GM23338 (cell line): ENCODE measurements around the gene BANP. TPM values are rescaled to one million over a fixed set of nuclear protein-coding genes. Genes with fewer than 3 reads are reported as not detected.

Source experiments
- ATAC-seq: fragments of 200-7000 bp; cut with Tn5 transposase; 3 replicates; pipeline ENCODE4 v1.9.1; 2020
- DNase-seq: peaks from one replicate; pipeline ENCODE4 v3.0.0-alpha.2; 2015; ENCODE audit warnings: low spot score
- H2AFZ ChIP-seq: fragments of 200-600 bp; sonication (generic); 2 replicates; pipeline ENCODE4 v1.8.0; 2016; ENCODE audit warnings: antibody characterized with exemption, mild to moderate bottlenecking, moderate library complexity
- H3F3A ChIP-seq: fragments of 200-600 bp; sonication (generic); replicated peaks from 2 replicates; pipeline ENCODE4 v1.8.0; 2017; ENCODE audit warnings: antibody characterized with exemption, mixed run types, low read depth
- H3K27ac ChIP-seq: fragments of 200-600 bp; sonication (generic); 2 replicates; pipeline ENCODE4 v1.6.1; 2016; ENCODE audit warnings: low read depth
- H3K27me3 ChIP-seq: fragments of 200-600 bp; sonication (generic); 2 replicates; pipeline ENCODE4 v1.8.0; 2016; ENCODE audit warnings: mild to moderate bottlenecking, mixed run types, moderate library complexity; ENCODE audit not compliant: insufficient read depth
- H3K36me3 ChIP-seq: fragments of 200-600 bp; sonication (generic); 2 replicates; pipeline ENCODE4 v1.8.0; 2016; ENCODE audit warnings: mild to moderate bottlenecking; ENCODE audit not compliant: insufficient read depth
- H3K4me1 ChIP-seq: fragments of 200-600 bp; sonication (generic); 2 replicates; pipeline ENCODE4 v1.8.0; 2016; ENCODE audit warnings: mild to moderate bottlenecking, moderate library complexity; ENCODE audit not compliant: insufficient read depth
- H3K4me2 ChIP-seq: fragments of 200-600 bp; sonication (generic); 2 replicates; pipeline ENCODE4 v1.7.1; 2017; ENCODE audit warnings: mixed run types
- H3K4me3 ChIP-seq: fragments of 200-600 bp; sonication (generic); 2 replicates; pipeline ENCODE4 v1.6.1; 2016; ENCODE audit warnings: mixed run types
- H3K79me2 ChIP-seq: fragments of 200-600 bp; sonication (generic); replicated peaks from 2 replicates; pipeline ENCODE4 v1.8.0; 2017; ENCODE audit warnings: mild to moderate bottlenecking; ENCODE audit not compliant: insufficient read depth
- H3K9me2 ChIP-seq: fragments of 200-600 bp; sonication (generic); 2 replicates; pipeline ENCODE4 v1.8.0; 2017; ENCODE audit not compliant: insufficient read depth
- H4K20me1 ChIP-seq: fragments of 200-600 bp; sonication (generic); replicated peaks from 2 replicates; pipeline ENCODE4 v1.8.0; 2017; ENCODE audit warnings: mild to moderate bottlenecking; ENCODE audit not compliant: insufficient read depth
- H3K27ac Mint-ChIP-seq: 2 replicates; pipeline ENCODE4 v1.8.0; 2020; ENCODE audit warnings: inconsistent platforms, mild to moderate bottlenecking, moderate library complexity, mixed read lengths
- H3K27me3 Mint-ChIP-seq: 3 replicates; pipeline ENCODE4 v1.8.0; 2022; ENCODE audit warnings: low read depth, mild to moderate bottlenecking, moderate library complexity, mixed read lengths, inconsistent platforms; ENCODE audit not compliant: insufficient read depth, poor library complexity
- H3K36me3 Mint-ChIP-seq: 3 replicates; pipeline ENCODE4 v1.8.0; 2021; ENCODE audit warnings: low read depth, mild to moderate bottlenecking, inconsistent platforms, moderate library complexity, mixed read lengths
- H3K4me1 Mint-ChIP-seq: 3 replicates; pipeline ENCODE4 v1.8.0; 2020; ENCODE audit warnings: mild to moderate bottlenecking, inconsistent platforms, mixed read lengths
- H3K4me3 Mint-ChIP-seq: 3 replicates; pipeline ENCODE4 v1.8.0; 2021; ENCODE audit warnings: moderate library complexity, mild to moderate bottlenecking, inconsistent platforms, mixed read lengths
- H3K9me3 Mint-ChIP-seq: 3 replicates; pipeline ENCODE4 v1.8.0; 2020; ENCODE audit warnings: moderate library complexity, mild to moderate bottlenecking, inconsistent platforms, mixed read lengths
- CREB1 ChIP-seq: fragments of 250-450 bp; sonication (Bioruptor Pico); IDR thresholded peaks from 2 replicates; pipeline ENCODE4 v1.5.0; 2020; ENCODE audit warnings: low read depth, mild to moderate bottlenecking, moderate library complexity
- EZH2 ChIP-seq: fragments of 200-600 bp; sonication (generic); IDR thresholded peaks from one replicate; pipeline ENCODE4 v1.8.0; 2017; ENCODE audit warnings: antibody characterized with exemption, mild to moderate bottlenecking, low read depth; ENCODE audit not compliant: unreplicated experiment
- EZH2phosphoT487 ChIP-seq: fragments of 200-600 bp; sonication (generic); IDR thresholded peaks from one replicate; pipeline ENCODE4 v1.8.1; 2018; ENCODE audit warnings: antibody characterized with exemption; ENCODE audit not compliant: unreplicated experiment
- JUNB ChIP-seq: IDR thresholded peaks from one replicate; pipeline ENCODE4 v1.6.1; 2016; ENCODE audit warnings: antibody characterized with exemption; ENCODE audit not compliant: unreplicated experiment
- NANOG ChIP-seq: IDR thresholded peaks from 2 replicates; pipeline ENCODE4 v1.6.1; 2016; ENCODE audit warnings: antibody characterized with exemption, borderline replicate concordance
- POLR2AphosphoS5 ChIP-seq: IDR thresholded peaks from 2 replicates; pipeline ENCODE4 v1.6.1; 2016; ENCODE audit warnings: antibody characterized with exemption, low read depth
- STAT1 ChIP-seq: IDR thresholded peaks from one replicate; pipeline ENCODE4 v1.6.1; 2016; ENCODE audit warnings: antibody characterized with exemption; ENCODE audit not compliant: unreplicated experiment
- ZNF114 ChIP-seq: fragments of 250-450 bp; sonication (Bioruptor Pico); IDR thresholded peaks from 2 replicates; pipeline ENCODE4 v1.5.0; 2020; ENCODE audit warnings: mild to moderate bottlenecking, moderate library complexity
- ZNF331 ChIP-seq: fragments of 250-450 bp; sonication (Bioruptor Pico); IDR thresholded peaks from 2 replicates; pipeline ENCODE4 v1.5.0; 2020; ENCODE audit warnings: low read depth, mild to moderate bottlenecking, moderate library complexity
- ZNF462 ChIP-seq: fragments of 250-450 bp; sonication (Bioruptor Pico); IDR thresholded peaks from 2 replicates; pipeline ENCODE4 v1.5.0; 2020; ENCODE audit warnings: mild to moderate bottlenecking, moderate library complexity
- polyA plus RNA-seq: library from polyadenylated mRNA; unstranded; fragments of >200 nt; fragmentation: Nextera tagmentation; extraction: Ambion mirVana; gene quantifications from 2 replicates; pipeline ENCODE4 v1.2.1, GENCODE V29; 2016
- total RNA-seq: library from RNA; depleted of rRNA; stranded (reverse); fragments of >200 nt; shearing (Covaris generic); gene quantifications from 2 replicates; pipeline ENCODE4 v1.2.3, GENCODE V29; 2014
- TF ChIP-seq, protein P1 (sequence below): IDR thresholded peaks from one replicate; pipeline ENCODE4 v1.6.1; 2018; ENCODE audit warnings: antibody characterized with exemption; ENCODE audit not compliant: unreplicated experiment
- TF ChIP-seq, protein P2 (sequence below), 2 experiments: fragments of 200-600 bp in 1 of 2; sonication (generic) in 1 of 2; conservative IDR thresholded peaks; 2 replicates each; pipeline versions ENCODE4 v1.5.1 to v1.6.1; 2016 to 2017; ENCODE audit warnings: antibody characterized with exemption in 2 of 2, low read depth in 2 of 2, mild to moderate bottlenecking in 2 of 2, moderate library complexity in 1 of 2
- TF ChIP-seq, protein P3 (sequence below): IDR thresholded peaks from 2 replicates; pipeline ENCODE4 v1.6.1; 2016; ENCODE audit warnings: antibody characterized with exemption

The BANP gene
- total and polyA plus RNA-seq, 2 experiments from 2014 or later = 22.3 to 48.0 TPM

- Histone ChIP-seq H4K20me1 (no peaks in the 10 kb centered on the region; the same call in 1 of the 2 replicates), H3K79me2 (peaks cover 16% of the 10 kb centered on the region; the same call in 1 of the 2 replicates), H3K36me3 (no peaks in the 10 kb centered on the region), H3K4me3 (no peak overlapping the region), H3K27ac (no peak overlapping the region), H3K9me2 (no peaks in the 10 kb centered on the region), H3K4me2 (no peak overlapping the region), H2AFZ (no peak overlapping the region), H3F3A (no peaks in the 10 kb centered on the region), H3K27me3 (no peaks in the 10 kb centered on the region), H3K4me1 (no peaks in the 10 kb centered on the region)
- Mint-ChIP-seq H3K4me1 (peaks cover 5% of the 10 kb centered on the region), H3K4me3 (no peak overlapping the region), H3K27me3 (peaks cover 2% of the 10 kb centered on the region), H3K36me3 (peaks cover 18% of the 10 kb centered on the region), H3K27ac (no peak overlapping the region), H3K9me3 (no peaks in the 10 kb centered on the region)
- no peak for ATAC-seq
- TF ChIP-seq, protein P1, sequence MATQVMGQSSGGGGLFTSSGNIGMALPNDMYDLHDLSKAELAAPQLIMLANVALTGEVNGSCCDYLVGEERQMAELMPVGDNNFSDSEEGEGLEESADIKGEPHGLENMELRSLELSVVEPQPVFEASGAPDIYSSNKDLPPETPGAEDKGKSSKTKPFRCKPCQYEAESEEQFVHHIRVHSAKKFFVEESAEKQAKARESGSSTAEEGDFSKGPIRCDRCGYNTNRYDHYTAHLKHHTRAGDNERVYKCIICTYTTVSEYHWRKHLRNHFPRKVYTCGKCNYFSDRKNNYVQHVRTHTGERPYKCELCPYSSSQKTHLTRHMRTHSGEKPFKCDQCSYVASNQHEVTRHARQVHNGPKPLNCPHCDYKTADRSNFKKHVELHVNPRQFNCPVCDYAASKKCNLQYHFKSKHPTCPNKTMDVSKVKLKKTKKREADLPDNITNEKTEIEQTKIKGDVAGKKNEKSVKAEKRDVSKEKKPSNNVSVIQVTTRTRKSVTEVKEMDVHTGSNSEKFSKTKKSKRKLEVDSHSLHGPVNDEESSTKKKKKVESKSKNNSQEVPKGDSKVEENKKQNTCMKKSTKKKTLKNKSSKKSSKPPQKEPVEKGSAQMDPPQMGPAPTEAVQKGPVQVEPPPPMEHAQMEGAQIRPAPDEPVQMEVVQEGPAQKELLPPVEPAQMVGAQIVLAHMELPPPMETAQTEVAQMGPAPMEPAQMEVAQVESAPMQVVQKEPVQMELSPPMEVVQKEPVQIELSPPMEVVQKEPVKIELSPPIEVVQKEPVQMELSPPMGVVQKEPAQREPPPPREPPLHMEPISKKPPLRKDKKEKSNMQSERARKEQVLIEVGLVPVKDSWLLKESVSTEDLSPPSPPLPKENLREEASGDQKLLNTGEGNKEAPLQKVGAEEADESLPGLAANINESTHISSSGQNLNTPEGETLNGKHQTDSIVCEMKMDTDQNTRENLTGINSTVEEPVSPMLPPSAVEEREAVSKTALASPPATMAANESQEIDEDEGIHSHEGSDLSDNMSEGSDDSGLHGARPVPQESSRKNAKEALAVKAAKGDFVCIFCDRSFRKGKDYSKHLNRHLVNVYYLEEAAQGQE = no peak
- TF ChIP-seq NANOG = no peak
- TF ChIP-seq CREB1 = no peak
- TF ChIP-seq POLR2AphosphoS5 = no peak
- no peak for TF ChIP-seq STAT1
- TF ChIP-seq EZH2phosphoT487 = no peak
- TF ChIP-seq, protein P2, sequence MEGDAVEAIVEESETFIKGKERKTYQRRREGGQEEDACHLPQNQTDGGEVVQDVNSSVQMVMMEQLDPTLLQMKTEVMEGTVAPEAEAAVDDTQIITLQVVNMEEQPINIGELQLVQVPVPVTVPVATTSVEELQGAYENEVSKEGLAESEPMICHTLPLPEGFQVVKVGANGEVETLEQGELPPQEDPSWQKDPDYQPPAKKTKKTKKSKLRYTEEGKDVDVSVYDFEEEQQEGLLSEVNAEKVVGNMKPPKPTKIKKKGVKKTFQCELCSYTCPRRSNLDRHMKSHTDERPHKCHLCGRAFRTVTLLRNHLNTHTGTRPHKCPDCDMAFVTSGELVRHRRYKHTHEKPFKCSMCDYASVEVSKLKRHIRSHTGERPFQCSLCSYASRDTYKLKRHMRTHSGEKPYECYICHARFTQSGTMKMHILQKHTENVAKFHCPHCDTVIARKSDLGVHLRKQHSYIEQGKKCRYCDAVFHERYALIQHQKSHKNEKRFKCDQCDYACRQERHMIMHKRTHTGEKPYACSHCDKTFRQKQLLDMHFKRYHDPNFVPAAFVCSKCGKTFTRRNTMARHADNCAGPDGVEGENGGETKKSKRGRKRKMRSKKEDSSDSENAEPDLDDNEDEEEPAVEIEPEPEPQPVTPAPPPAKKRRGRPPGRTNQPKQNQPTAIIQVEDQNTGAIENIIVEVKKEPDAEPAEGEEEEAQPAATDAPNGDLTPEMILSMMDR (conservative IDR thresholded peaks at IDR 0.05; ENCODE audit: low read depth in 2 of 2) = no peak
- TF ChIP-seq ZNF114 (CRISPR knock-in tag) = no peak
- TF ChIP-seq EZH2 = no peak
- no peak for TF ChIP-seq ZNF331 (CRISPR knock-in tag)
- TF ChIP-seq ZNF462 (CRISPR knock-in tag) = no peak
- TF ChIP-seq JUNB = no peak
- TF ChIP-seq, protein P3, sequence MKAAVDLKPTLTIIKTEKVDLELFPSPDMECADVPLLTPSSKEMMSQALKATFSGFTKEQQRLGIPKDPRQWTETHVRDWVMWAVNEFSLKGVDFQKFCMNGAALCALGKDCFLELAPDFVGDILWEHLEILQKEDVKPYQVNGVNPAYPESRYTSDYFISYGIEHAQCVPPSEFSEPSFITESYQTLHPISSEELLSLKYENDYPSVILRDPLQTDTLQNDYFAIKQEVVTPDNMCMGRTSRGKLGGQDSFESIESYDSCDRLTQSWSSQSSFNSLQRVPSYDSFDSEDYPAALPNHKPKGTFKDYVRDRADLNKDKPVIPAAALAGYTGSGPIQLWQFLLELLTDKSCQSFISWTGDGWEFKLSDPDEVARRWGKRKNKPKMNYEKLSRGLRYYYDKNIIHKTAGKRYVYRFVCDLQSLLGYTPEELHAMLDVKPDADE = no peak
- DNase-seq = no peak
These were observed 28.1 kb downstream of the BANP start for GRCh38 chr16:87979352-87979751.
